Kasumi-1 (cell line): ENCODE results near the gene C14orf132.
"Not testable (repeated sequence)": the region's sequence is repeated elsewhere in the genome, so short reads cannot be mapped to it uniquely, and the experiment has no call there.

Experiments
- DNase-seq, 2 experiments: peaks; one replicate each; lab custom pipeline; 2025; lab: John Stamatoyannopoulos, UW

Gene C14orf132

DNA sequence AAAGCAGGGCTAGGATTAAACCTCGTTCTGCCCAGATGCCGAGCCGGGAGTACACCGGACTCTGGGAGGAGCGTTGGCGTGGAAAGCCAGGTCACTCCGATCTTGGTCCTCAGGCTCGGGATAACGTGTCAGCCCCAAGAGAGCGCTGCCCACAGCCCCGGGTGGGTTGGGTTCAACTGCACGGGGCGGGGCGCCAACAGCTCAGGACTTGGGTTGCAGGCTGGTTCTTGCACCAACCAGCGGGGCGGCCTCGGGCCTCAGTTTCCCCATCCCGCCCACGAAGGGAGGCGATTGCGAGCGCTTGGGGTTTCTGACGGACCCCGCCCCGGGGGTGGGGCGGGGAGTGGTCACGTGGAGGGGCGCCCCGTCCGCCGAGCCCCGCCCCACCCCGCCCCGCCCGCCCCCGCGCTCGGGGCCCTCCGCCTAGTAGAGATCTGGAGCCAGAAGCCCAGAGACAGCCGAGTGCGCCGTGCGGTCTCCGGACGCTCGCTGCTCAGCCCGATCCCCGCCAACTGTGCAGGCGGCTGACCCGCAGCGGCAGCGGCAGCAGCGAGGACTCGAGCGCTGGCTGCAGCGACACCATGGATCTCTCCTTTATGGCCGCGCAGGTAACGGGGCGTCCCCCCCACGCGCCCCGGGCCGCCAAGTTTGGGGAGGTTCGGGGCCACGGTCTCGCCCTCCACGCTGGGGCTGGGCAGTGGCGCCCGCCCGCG lies at the start of gene C14orf132:
TSS of gene C14orf132 (plus strand) at position 443 of the 713 bp plus-strand sequence. CDS start at position 582, 139 bp downstream.
- DNase-seq, result no peak

GRCh38 chr14:95993768-95994592 lies 45.2 kb upstream of the C14orf132 start:
- peak; percentile 38 to 58 for DNase-seq

DNA sequence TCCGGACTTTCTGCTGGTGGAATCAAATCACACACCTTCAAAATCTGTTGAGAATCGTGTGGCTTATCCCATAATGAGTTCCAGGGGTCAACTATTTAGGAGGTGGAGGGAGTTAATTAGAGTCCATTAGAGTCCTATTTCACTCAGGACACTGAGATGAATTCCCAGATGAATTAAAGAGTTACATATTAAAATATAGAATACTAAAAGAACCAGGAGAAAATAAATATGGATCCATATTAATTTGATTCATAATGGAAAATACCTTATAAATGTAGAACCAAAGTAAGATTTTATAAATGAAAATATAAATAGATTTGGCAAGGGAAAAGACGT lies 44.6 kb upstream of the C14orf132 start:
- no peak for DNase-seq

DNA sequence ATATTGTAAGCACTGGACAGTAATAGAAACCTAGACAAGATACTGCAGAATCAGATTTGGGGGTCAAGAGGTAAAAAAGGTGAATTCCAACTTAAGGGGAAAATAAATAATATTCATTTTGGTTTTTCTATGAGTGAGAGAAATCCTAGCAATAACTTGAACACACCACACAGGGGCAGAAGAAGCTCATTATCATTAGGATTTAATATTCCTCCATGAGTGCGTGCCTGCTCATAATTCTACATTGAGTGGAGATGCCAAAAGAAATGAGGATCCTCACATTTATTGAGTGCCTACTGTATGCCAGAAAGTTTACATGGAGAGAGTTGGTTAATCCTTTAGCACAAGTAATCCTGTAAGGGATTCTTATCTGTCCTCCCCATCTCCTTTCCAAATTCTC lies 40.5 kb upstream of the C14orf132 start:
- no peak for DNase-seq

DNA sequence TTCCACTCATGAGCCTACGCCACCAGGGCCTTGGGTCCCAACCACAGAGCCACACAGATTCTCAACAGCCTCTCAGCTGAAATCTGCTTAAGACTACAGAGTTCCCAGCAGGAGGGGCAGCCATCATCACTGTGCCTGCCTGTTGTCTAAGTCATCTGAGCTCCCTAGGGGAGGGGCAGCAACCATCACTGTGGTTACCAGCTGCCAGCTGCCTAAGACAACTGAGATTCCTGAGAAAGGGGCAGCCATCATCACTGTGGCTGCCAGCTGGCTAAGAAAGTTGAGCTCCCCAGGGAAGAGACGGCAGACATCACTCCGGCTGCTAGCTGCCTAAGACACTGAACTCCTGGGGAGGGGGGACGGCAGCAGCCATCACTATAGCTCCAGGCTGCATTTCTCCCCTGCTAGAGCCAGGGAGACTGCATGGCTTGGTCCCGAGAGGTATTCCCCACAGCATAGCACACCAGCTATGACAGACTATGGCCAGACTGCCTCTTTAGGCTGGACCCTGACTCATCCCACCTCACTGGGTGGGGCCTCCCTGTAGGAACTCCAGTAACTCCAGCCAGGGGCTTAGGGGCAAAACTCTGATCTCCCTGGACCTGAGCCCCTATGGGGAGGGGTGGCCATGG lies 37.2 kb upstream of the C14orf132 start:
- DNase-seq, result no peak

DNA sequence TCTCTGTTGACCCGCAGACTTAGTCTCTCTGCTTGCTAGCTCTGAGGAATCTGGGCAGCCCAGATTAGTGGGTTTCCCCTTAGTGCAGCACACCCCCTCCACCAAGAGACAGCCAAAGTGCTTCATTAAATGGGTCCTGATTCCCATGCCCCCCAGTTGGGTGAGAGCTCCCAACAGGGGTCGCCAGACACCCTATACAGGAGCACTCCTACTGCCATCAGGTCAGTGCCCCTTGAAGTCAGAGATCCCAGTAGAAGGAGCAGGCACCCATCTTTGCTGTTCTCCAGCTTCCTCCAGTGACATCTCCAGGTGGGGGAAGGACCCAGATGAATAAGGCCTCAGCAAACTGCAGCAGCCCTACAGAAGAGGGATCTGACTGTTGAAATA lies 36.7 kb upstream of the C14orf132 start:
- DNase-seq, result no peak

- no peak for DNase-seq
Measured at GRCh38 chr14:96011131-96011530, 28.0 kb upstream of the C14orf132 start.

GRCh38 chr14:96011607-96012006 lies 27.6 kb upstream of the C14orf132 start:
- no peak for DNase-seq

- not testable (repeated sequence) for DNase-seq
Measured at GRCh38 chr14:96012757-96013156, 26.4 kb upstream of the C14orf132 start.

DNA sequence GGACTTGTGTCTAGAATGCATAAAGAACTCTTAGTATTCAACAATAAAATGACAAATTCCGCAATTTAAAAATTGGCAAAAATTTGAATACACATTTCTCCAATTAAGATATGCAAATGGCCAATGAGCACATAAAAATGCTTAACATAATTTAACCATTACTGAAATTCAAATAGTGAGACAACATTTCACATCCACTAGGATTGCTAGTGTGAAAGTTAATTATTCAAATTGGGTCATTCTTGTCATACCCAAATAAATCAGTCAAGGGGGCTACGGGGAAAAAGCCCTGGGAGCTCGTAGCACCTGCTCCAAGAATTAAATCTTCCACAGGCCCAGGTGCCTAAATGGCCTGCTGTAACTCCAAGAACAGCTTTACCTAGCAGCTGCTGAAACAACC lies 25.0 kb upstream of the C14orf132 start:
- no peak for DNase-seq

DNA sequence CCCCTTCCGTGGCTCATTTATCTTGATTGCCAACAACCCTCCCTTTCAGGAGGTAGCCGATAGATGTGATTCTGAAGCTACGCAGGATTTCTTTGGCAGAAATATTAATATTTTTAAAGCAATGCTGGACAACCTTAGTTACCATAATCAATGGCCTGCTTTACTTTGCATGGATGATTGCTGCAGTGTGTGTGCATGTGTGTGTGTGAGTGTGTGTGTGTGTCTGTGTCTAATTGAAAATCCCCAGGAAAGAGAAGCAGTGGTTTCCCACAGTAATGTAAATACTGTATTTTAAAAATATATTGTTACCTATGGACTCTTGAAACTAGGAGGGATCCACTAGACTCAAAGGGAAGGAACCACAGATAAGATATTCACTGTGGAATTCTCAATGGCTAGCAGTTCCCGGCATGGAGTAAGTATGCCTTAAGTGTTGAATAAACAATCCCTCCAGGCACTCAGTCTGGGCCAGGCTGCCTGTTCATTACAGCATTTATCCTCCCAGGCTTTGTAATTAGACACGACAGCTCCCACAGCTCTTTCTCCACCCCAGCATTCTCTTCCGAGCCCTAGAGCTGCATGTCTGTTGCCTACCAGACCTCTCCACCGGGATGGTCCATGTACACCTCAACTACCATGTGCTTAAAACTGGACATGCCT lies 22.5 kb upstream of the C14orf132 start:
- no peak for DNase-seq

DNA sequence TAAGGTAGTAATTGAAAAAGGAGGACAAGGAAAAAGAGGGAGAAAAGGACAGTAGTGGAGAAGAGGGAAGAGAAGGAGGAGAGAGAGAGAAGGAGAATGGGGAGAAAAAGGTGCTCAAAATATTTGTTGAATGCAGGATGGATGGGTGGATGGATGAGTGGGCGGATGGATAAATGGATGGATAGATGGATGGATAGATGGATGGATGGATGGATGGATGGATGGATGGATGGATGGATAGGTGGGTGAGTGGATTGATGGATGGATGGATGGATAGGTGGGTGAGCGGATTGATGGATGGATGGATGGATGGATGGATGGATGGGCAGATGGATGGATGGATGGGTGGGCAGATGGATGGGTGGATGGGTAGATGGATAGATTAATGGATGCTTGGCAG lies 21.3 kb upstream of the C14orf132 start:
- DNase-seq, result no peak

- no peak for DNase-seq
Measured at GRCh38 chr14:96027431-96028355, 11.5 kb upstream of the C14orf132 start.

GRCh38 chr14:96029089-96029645 lies 10.0 kb upstream of the C14orf132 start:
- DNase-seq, result no peak

- no peak for DNase-seq
Measured at GRCh38 chr14:96030108-96030760, 8.9 kb upstream of the C14orf132 start.

GRCh38 chr14:96031691-96032090 lies 7.5 kb upstream of the C14orf132 start:
- DNase-seq, result no peak

DNA sequence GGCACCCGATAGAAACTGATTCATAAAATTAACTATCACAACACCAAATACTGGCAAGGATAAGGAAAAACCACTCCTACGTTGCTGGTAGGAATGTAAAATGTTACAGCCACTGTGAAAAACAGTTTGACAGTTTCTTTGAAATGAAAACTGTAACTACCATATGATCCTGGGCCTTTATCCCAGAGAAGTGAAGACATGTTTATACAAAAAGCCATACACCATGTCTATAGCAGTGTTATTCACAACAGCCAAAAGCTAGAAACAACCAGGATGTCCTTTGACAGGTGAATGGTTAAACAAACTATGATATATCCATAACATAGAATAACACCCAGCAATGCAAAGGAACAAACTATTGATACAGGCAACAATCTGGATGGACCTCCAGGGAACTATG lies 3.7 kb upstream of the C14orf132 start:
- no peak for DNase-seq

DNA sequence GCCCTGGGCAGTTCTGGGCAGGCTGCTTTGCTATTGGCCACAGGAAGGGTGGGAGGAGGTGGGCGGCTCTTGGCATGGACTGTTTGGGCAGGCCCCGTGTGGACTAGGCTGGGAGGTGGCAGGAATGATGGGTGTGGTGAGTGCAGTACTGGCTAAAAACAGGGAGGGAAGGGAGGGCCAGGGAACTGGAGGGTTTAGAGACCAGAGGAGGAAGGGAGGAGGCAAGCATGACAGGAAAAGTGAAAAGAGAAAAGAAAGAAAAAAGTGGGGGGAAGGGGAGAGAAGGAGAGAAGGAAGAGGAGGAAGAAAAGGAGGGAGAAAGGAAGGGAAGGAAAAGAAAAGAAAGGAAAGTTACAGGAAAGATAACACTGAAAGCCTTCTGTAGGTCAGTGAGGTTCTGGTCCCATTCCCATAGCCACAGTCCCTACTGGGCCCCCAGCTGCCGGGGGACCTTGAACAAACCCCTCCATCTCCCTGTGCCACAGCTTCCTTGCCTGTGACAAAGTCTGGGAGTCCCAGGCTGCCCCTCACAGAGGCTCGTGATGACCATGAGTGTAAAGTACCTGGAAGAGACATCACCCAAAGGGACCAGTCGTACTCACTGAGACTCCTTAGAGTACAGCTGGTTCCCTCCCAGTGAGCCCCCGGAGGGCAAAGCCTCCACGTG lies 1.1 kb upstream of the C14orf132 start:
- no peak for DNase-seq

- DNase-seq, result no peak
Measured at GRCh38 chr14:96038558-96038919, 623 bp upstream of the C14orf132 start.
